ENCODE data around the gene DLGAP5. TPM values are rescaled to one million over a fixed set of nuclear protein-coding genes. Genes with fewer than 3 reads are reported as not detected.

Gene DLGAP5
- total and polyA plus RNA-seq, 2 of the 13 experiments (the other 11 are each of a cell fraction or from before 2014, with no cell fraction given), result 7.7 to 55.8 TPM

DNA sequence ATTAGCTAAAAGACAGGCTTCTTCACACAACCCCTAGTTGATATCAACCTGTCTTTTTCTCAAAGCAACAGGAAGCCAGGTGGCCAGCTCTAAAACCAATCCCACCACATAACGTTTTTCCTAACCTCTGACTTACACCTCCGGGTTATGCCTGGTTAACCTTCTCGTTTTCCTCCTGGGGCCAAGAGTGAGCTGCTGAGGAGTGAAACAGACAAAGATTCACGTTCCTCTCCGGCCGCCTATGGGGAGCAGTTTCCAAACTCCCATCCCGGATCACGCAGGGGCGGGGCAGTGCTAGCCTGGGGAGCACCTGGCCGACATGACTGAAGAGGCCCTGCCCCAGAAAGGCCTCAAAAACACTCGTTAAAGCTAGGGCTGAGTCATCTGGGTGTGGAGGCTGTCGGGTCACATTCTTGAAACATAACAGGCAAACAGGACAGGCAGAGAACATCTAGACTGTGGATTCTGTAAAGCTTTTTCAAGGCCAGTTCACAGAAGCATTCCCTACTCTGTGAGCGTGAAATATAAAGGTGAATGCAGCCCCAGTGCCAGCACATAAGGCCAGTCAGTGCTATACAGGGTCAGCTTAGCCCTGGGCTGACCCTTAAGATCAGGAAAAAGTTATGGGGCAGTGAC lies 88.3 kb downstream of the DLGAP5 start (continued):
- TF ChIP-seq, protein P1, sequence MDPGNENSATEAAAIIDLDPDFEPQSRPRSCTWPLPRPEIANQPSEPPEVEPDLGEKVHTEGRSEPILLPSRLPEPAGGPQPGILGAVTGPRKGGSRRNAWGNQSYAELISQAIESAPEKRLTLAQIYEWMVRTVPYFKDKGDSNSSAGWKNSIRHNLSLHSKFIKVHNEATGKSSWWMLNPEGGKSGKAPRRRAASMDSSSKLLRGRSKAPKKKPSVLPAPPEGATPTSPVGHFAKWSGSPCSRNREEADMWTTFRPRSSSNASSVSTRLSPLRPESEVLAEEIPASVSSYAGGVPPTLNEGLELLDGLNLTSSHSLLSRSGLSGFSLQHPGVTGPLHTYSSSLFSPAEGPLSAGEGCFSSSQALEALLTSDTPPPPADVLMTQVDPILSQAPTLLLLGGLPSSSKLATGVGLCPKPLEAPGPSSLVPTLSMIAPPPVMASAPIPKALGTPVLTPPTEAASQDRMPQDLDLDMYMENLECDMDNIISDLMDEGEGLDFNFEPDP (CRISPR knock-in tag; conservative IDR thresholded peaks at IDR 0.05), result no peak
- TF ChIP-seq RORA (CRISPR knock-in tag; IDR thresholded peaks at IDR 0.05) (no peak), ZNF766 (CRISPR knock-in tag; IDR thresholded peaks at IDR 0.05; ENCODE audit: borderline replicate concordance) (peak; percentile 57; the same call in 1 of the 2 replicates), ASH2L (IDR thresholded peaks at IDR 0.05; ENCODE audit: insufficient read length, low read depth, low read length) (peak; percentile 29), U2AF1 (optimal IDR thresholded peaks at IDR 0.05; ENCODE audit: low read depth, low read length) (no peak), HNRNPL (IDR thresholded peaks at IDR 0.05; ENCODE audit: low read depth, low read length) (no peak), FOXC1 (CRISPR knock-in tag; IDR thresholded peaks at IDR 0.05; ENCODE audit: borderline replicate concordance) (peak; percentile 39; the same call in 1 of the 2 replicates), LCORL (IDR thresholded peaks at IDR 0.05) (peak; percentile 36; the same call in 1 of the 2 replicates), LCORL (CRISPR knock-in tag; IDR thresholded peaks at IDR 0.05) (peak; percentile 97), RXRB (CRISPR knock-in tag; IDR thresholded peaks at IDR 0.05; ENCODE audit: borderline replicate concordance) (peak; percentile 83; the same call in 1 of the 2 replicates), POLR2G (IDR thresholded peaks at IDR 0.05; ENCODE audit: low read depth, low read length) (peak; percentile 78), ZNF225 (CRISPR knock-in tag; IDR thresholded peaks at IDR 0.05) (no peak), ZNF354B (CRISPR knock-in tag; IDR thresholded peaks at IDR 0.05) (no peak), FOXJ3 (CRISPR knock-in tag; IDR thresholded peaks at IDR 0.05; ENCODE audit: borderline replicate concordance) (no peak), HMG20A (CRISPR knock-in tag; IDR thresholded peaks at IDR 0.05; ENCODE audit: borderline replicate concordance) (peak; percentile 81; the same call in 1 of the 2 replicates), AGO1 (IDR thresholded peaks at IDR 0.05; ENCODE audit: low read depth, low read length, poor library complexity, severe bottlenecking) (no peak), ZNF101 (CRISPR knock-in tag; IDR thresholded peaks at IDR 0.05; ENCODE audit: borderline replicate concordance, low read depth) (no peak)
- TF ChIP-seq, protein P2, sequence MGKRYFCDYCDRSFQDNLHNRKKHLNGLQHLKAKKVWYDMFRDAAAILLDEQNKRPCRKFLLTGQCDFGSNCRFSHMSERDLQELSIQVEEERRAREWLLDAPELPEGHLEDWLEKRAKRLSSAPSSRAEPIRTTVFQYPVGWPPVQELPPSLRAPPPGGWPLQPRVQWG (CRISPR knock-in tag; IDR thresholded peaks at IDR 0.05; ENCODE audit: borderline replicate concordance, low read depth), result no peak
- TF ChIP-seq, protein P3, sequence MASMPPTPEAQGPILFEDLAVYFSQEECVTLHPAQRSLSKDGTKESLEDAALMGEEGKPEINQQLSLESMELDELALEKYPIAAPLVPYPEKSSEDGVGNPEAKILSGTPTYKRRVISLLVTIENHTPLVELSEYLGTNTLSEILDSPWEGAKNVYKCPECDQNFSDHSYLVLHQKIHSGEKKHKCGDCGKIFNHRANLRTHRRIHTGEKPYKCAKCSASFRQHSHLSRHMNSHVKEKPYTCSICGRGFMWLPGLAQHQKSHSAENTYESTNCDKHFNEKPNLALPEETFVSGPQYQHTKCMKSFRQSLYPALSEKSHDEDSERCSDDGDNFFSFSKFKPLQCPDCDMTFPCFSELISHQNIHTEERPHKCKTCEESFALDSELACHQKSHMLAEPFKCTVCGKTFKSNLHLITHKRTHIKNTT (CRISPR knock-in tag; IDR thresholded peaks at IDR 0.05), result no peak
- TF ChIP-seq, protein P4, sequence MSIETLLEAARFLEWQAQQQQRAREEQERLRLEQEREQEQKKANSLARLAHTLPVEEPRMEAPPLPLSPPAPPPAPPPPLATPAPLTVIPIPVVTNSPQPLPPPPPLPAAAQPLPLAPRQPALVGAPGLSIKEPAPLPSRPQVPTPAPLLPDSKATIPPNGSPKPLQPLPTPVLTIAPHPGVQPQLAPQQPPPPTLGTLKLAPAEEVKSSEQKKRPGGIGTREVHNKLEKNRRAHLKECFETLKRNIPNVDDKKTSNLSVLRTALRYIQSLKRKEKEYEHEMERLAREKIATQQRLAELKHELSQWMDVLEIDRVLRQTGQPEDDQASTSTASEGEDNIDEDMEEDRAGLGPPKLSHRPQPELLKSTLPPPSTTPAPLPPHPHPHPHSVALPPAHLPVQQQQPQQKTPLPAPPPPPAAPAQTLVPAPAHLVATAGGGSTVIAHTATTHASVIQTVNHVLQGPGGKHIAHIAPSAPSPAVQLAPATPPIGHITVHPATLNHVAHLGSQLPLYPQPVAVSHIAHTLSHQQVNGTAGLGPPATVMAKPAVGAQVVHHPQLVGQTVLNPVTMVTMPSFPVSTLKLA (IDR thresholded peaks at IDR 0.05), result no peak
- TF ChIP-seq, protein P5, sequence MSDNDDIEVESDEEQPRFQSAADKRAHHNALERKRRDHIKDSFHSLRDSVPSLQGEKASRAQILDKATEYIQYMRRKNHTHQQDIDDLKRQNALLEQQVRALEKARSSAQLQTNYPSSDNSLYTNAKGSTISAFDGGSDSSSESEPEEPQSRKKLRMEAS (IDR thresholded peaks at IDR 0.05), result peak; percentile 71
- TF ChIP-seq, protein P6, sequence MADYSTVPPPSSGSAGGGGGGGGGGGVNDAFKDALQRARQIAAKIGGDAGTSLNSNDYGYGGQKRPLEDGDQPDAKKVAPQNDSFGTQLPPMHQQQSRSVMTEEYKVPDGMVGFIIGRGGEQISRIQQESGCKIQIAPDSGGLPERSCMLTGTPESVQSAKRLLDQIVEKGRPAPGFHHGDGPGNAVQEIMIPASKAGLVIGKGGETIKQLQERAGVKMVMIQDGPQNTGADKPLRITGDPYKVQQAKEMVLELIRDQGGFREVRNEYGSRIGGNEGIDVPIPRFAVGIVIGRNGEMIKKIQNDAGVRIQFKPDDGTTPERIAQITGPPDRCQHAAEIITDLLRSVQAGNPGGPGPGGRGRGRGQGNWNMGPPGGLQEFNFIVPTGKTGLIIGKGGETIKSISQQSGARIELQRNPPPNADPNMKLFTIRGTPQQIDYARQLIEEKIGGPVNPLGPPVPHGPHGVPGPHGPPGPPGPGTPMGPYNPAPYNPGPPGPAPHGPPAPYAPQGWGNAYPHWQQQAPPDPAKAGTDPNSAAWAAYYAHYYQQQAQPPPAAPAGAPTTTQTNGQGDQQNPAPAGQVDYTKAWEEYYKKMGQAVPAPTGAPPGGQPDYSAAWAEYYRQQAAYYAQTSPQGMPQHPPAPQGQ (CRISPR knock-in tag; IDR thresholded peaks at IDR 0.05; ENCODE audit: borderline replicate concordance), result no peak
